HEK293 (cell line): ENCODE data around the gene CALM3.

Source experiments
- CTCF ChIA-PET: fragments of 350-600 bp; formaldehyde crosslinking; extraction: SDS; loops from one replicate; lab custom pipeline; 2021; ENCODE audit warnings: antibody characterized with exemption; lab: Yijun Ruan, JAX
- POLR2A ChIA-PET: fragments of 300-600 bp; formaldehyde crosslinking; extraction: SDS; loops from one replicate; lab custom pipeline; 2020; ENCODE audit warnings: antibody characterized with exemption, inconsistent platforms; lab: Yijun Ruan, JAX
- H3K27ac ChIP-seq: fragments of 200-500 bp; sonication (Bioruptor generic); 2 replicates; pipeline ENCODE4 v1.5.1; 2014; ENCODE audit warnings: low read depth, low read length, control low read depth, inconsistent platforms; ENCODE audit errors: extremely low read depth
- H3K36me3 ChIP-seq, 2 experiments: fragments of 200-500 bp in 1 of 2; sonication (Bioruptor generic) in 1 of 2; 1 replicate in 1 of 2; 2 replicates in 1 of 2; pipeline ENCODE4 v1.5.1; 2014 to 2017; ENCODE audit warnings: inconsistent platforms in 2 of 2, low read length in 2 of 2; ENCODE audit not compliant: control insufficient read depth in 2 of 2, insufficient read depth in 1 of 2
- H3K4me1 ChIP-seq: fragments of 200-500 bp; sonication (Bioruptor generic); 2 replicates; pipeline ENCODE4 v1.5.1; 2014; ENCODE audit warnings: mild to moderate bottlenecking, low read length, inconsistent platforms; ENCODE audit not compliant: control insufficient read depth, insufficient read depth
- H3K4me3 ChIP-seq: 2 replicates; pipeline ENCODE4 v1.5.1; 2011; ENCODE audit warnings: low read depth, mild to moderate bottlenecking, control low read depth, low read length, moderate library complexity
- H3K9me3 ChIP-seq: fragments of 200-500 bp; sonication (Bioruptor generic); 2 replicates; pipeline ENCODE4 v1.5.1; 2014; ENCODE audit warnings: low read depth, low read length, inconsistent platforms; ENCODE audit not compliant: control insufficient read depth, insufficient read depth
- ELK4 ChIP-seq: IDR thresholded peaks from 2 replicates; pipeline ENCODE4 v1.6.1; 2011; ENCODE audit warnings: mild to moderate bottlenecking, low read depth, low read length, borderline replicate concordance
- GLI4 ChIP-seq: fragments of 450-650 bp; formaldehyde crosslinking; IDR thresholded peaks from 2 replicates; pipeline ENCODE4 v1.5.1; 2016; ENCODE audit warnings: missing biosample characterization, missing genetic modification characterization
- KLF17 ChIP-seq: fragments of 450-650 bp; formaldehyde crosslinking; IDR thresholded peaks from 2 replicates; pipeline ENCODE4 v1.5.1; 2016; ENCODE audit warnings: missing biosample characterization, missing genetic modification characterization
- PRDM2 ChIP-seq: fragments of 450-650 bp; formaldehyde crosslinking; IDR thresholded peaks from 2 replicates; pipeline ENCODE4 v1.5.1; 2016; ENCODE audit warnings: missing biosample characterization, missing genetic modification characterization, borderline replicate concordance
- RBAK ChIP-seq: fragments of 450-650 bp; formaldehyde crosslinking; IDR thresholded peaks from 2 replicates; pipeline ENCODE4 v1.5.1; 2016; ENCODE audit warnings: missing biosample characterization, missing genetic modification characterization
- SETDB1 ChIP-seq: IDR thresholded peaks from one replicate; pipeline ENCODE4 v1.6.1; 2017; ENCODE audit warnings: mild to moderate bottlenecking, low read length, moderate library complexity, mixed read lengths; ENCODE audit not compliant: insufficient read length
- SP2 ChIP-seq: fragments of 450-650 bp; formaldehyde crosslinking; IDR thresholded peaks from 2 replicates; pipeline ENCODE4 v1.5.1; 2016; ENCODE audit warnings: missing biosample characterization, missing genetic modification characterization
- SP7 ChIP-seq: fragments of 450-650 bp; formaldehyde crosslinking; IDR thresholded peaks from 2 replicates; pipeline ENCODE4 v1.5.1; 2016; ENCODE audit warnings: missing biosample characterization, missing genetic modification characterization
- ZBTB17 ChIP-seq: fragments of 450-650 bp; formaldehyde crosslinking; IDR thresholded peaks from 2 replicates; pipeline ENCODE4 v1.5.1; 2016; ENCODE audit warnings: missing biosample characterization, missing genetic modification characterization
- ZFHX2 ChIP-seq: fragments of 450-650 bp; formaldehyde crosslinking; conservative IDR thresholded peaks from 2 replicates; pipeline ENCODE4 v1.5.1; 2016; ENCODE audit warnings: missing biosample characterization, missing genetic modification characterization
- ZFP69B ChIP-seq: fragments of 450-650 bp; formaldehyde crosslinking; IDR thresholded peaks from 2 replicates; pipeline ENCODE4 v1.5.1; 2016; ENCODE audit warnings: missing biosample characterization, missing genetic modification characterization
- ZIC2 ChIP-seq: fragments of 450-650 bp; formaldehyde crosslinking; IDR thresholded peaks from 2 replicates; pipeline ENCODE4 v1.5.1; 2016; ENCODE audit warnings: missing biosample characterization, missing genetic modification characterization
- ZNF148 ChIP-seq: fragments of 450-650 bp; formaldehyde crosslinking; IDR thresholded peaks from 2 replicates; pipeline ENCODE4 v1.5.0; 2017; ENCODE audit warnings: missing biosample characterization, missing genetic modification characterization, borderline replicate concordance
- ZNF274 ChIP-seq, 2 experiments: fragments of 200-500 bp in 1 of 2; fragments of 450-650 bp in 1 of 2; sonication (Bioruptor generic) in 1 of 2; formaldehyde crosslinking in 1 of 2; IDR thresholded peaks; 2 replicates each; pipeline versions ENCODE4 v1.5.1 to v1.6.1; 2014 to 2016; ENCODE audit warnings: borderline replicate concordance in 1 of 2, inconsistent platforms in 1 of 2, low read length in 1 of 2, missing biosample characterization in 1 of 2, missing genetic modification characterization in 1 of 2
- ZNF280C ChIP-seq: fragments of 450-650 bp; formaldehyde crosslinking; IDR thresholded peaks from 2 replicates; pipeline ENCODE4 v1.5.1; 2016; ENCODE audit warnings: missing biosample characterization, missing genetic modification characterization
- ZNF366 ChIP-seq: fragments of 450-650 bp; formaldehyde crosslinking; conservative IDR thresholded peaks from 2 replicates; pipeline ENCODE4 v1.5.1; 2016; ENCODE audit warnings: missing biosample characterization, missing genetic modification characterization
- ZNF394 ChIP-seq: fragments of 450-650 bp; formaldehyde crosslinking; IDR thresholded peaks from 2 replicates; pipeline ENCODE4 v1.5.1; 2016; ENCODE audit warnings: missing biosample characterization, missing genetic modification characterization, mild to moderate bottlenecking, moderate library complexity, borderline replicate concordance
- ZNF513 ChIP-seq: fragments of 450-650 bp; IDR thresholded peaks from 2 replicates; pipeline ENCODE4 v1.5.1; 2018; ENCODE audit warnings: missing biosample characterization, missing genetic modification characterization
- ZNF514 ChIP-seq: fragments of 450-650 bp; formaldehyde crosslinking; IDR thresholded peaks from 2 replicates; pipeline ENCODE4 v1.5.1; 2016; ENCODE audit warnings: missing biosample characterization, missing genetic modification characterization
- ZNF76 ChIP-seq: fragments of 450-650 bp; formaldehyde crosslinking; IDR thresholded peaks from 2 replicates; pipeline ENCODE4; 2016; ENCODE audit warnings: low read depth, missing biosample characterization, missing genetic modification characterization, borderline replicate concordance
- ZNF830 ChIP-seq: fragments of 450-650 bp; IDR thresholded peaks from 2 replicates; pipeline ENCODE4 v1.5.0; 2018; ENCODE audit warnings: missing biosample characterization, missing genetic modification characterization, low read depth, mild to moderate bottlenecking, moderate library complexity

Gene CALM3

GRCh38 chr19:46624958-46625661, 24.0 kb downstream of the CALM3 start, which contains the start of gene PTGIR:
Gene PTGIR (minus strand): TSS chr19:46625089. CDS start chr19:46624225, 864 bp downstream.
- ChIA-PET POLR2A (interaction anchor here (0.5 to 1.3 kb wide), 3 partner anchors 12 to 722 kb away, joined by 3 read pairs; no protein-coding TSS in a partner anchor), CTCF (interaction anchor here (0.7 to 2.5 kb wide), 5 partner anchors 8 to 79 kb away, joined by 4 to 12 read pairs (median 7); partner anchors contain the start of gene DACT3)
- no peak for TF ChIP-seq ZNF514 (tag by site-specific recombination)
- no peak for TF ChIP-seq ZNF830 (tag by site-specific recombination)
- no peak for TF ChIP-seq ELK4
- 0 out of 2 replicates have a peak, but pooled peaks have one; percentile 67 for TF ChIP-seq KLF17 (tag by site-specific recombination)
- TF ChIP-seq ZBTB17 (tag by site-specific recombination), result peak; percentile 48
- TF ChIP-seq ZIC2 (tag by site-specific recombination), result no peak
- no peak for TF ChIP-seq PRDM2 (tag by site-specific recombination)
- no peak for TF ChIP-seq SETDB1
- peak; percentile 80 for TF ChIP-seq ZFHX2
- no peak for TF ChIP-seq RBAK (tag by site-specific recombination)
- TF ChIP-seq ZNF148 (tag by site-specific recombination), result no peak
- TF ChIP-seq GLI4 (tag by site-specific recombination), result 0 out of 2 replicates have a peak, but pooled peaks have one; percentile 47
- peak; percentile 34; the same call in 1 of the 2 replicates for TF ChIP-seq ZNF394 (tag by site-specific recombination)
- 0 out of 2 replicates have a peak, but pooled peaks have one; percentile 24 for TF ChIP-seq SP7 (tag by site-specific recombination)
- no peak for TF ChIP-seq ZNF280C (tag by site-specific recombination)
- no peak for TF ChIP-seq ZNF513
- TF ChIP-seq SP2 (tag by site-specific recombination), result peak; percentile 51
- peak; percentile 70 for TF ChIP-seq ZNF366 (tag by site-specific recombination)
- TF ChIP-seq ZNF274 (IDR thresholded peaks at IDR 0.05; ENCODE audit: low read length), result no peak
- TF ChIP-seq ZNF274 (tag by site-specific recombination; IDR thresholded peaks at IDR 0.05; ENCODE audit: borderline replicate concordance), result no peak
- no peak for TF ChIP-seq ZNF76 (tag by site-specific recombination)
- TF ChIP-seq ZFP69B (tag by site-specific recombination), result no peak

More at GRCh38 chr19:46624958-46625661, 24.0 kb downstream of the CALM3 start, which contains the start of gene PTGIR:
- H3K9me3 ChIP-seq, result no peaks in the 10 kb centered on the region
- H3K4me1 ChIP-seq, result no peaks in the 10 kb centered on the region
- H3K27ac ChIP-seq, result no peak within 1 kb of the TSS
- no peaks in the 10 kb centered on the region for H3K36me3 ChIP-seq
- H3K4me3 ChIP-seq, result no peak within 1 kb of the TSS
